ENCODE measurements around the gene SLC36A4.

Gene SLC36A4

GRCh38 chr11:93155738-93156137 is 42.1 kb downstream of the SLC36A4 start:
- Histone ChIP-seq H3K27me3 (ENCODE audit: insufficient read depth, low read length) (no peaks in the 10 kb centered on the region), H3K4me3 (ENCODE audit: low read length) (no peak overlapping the region), H3K36me3 (ENCODE audit: insufficient read depth, low read length) (peaks cover 45% of the 10 kb centered on the region), H3K9me3 (ENCODE audit: insufficient read depth, low read depth, low read length) (peaks cover 2% of the 10 kb centered on the region; the same call in 1 of the 2 replicates), H3K9ac (ENCODE audit: low read depth, low read length) (no peak overlapping the region), H3K27ac (ENCODE audit: low read depth, low read length) (no peak overlapping the region), H3K4me1 (ENCODE audit: insufficient read depth, low read length) (no peaks in the 10 kb centered on the region)
- WGBS: 100% methylated on average over 1 of the region's 3 CpGs

GRCh38 chr11:93145390-93145915 is 52.3 kb downstream of the SLC36A4 start:
- WGBS: 89% methylated on average over 6 of the region's 6 CpGs
- Histone ChIP-seq H3K27me3 (ENCODE audit: insufficient read depth, low read length) (no peaks in the 10 kb centered on the region), H3K36me3 (ENCODE audit: insufficient read depth, low read length) (peaks cover 15% of the 10 kb centered on the region)

GRCh38 chr11:93143800-93144199 is 54.0 kb downstream of the SLC36A4 start:
- H3K27me3 ChIP-seq (ENCODE audit: insufficient read depth, low read length): no peaks in the 10 kb centered on the region
- H3K4me3 ChIP-seq (ENCODE audit: low read length): no peak overlapping the region
- H3K9me3 ChIP-seq (ENCODE audit: insufficient read depth, low read depth, low read length): no peaks in the 10 kb centered on the region
- peaks cover 14% of the 10 kb centered on the region for H3K36me3 ChIP-seq (ENCODE audit: insufficient read depth, low read length)
- H3K4me1 ChIP-seq (ENCODE audit: insufficient read depth, low read length): no peaks in the 10 kb centered on the region
- no peak overlapping the region for H3K27ac ChIP-seq (ENCODE audit: low read depth, low read length)
- H3K9ac ChIP-seq (ENCODE audit: low read depth, low read length): no peak overlapping the region

More at GRCh38 chr11:93145390-93145915, 52.3 kb downstream of the SLC36A4 start:
- Histone ChIP-seq H3K9me3 (ENCODE audit: insufficient read depth, low read depth, low read length) (no peaks in the 10 kb centered on the region), H3K4me1 (ENCODE audit: insufficient read depth, low read length) (no peaks in the 10 kb centered on the region), H3K9ac (ENCODE audit: low read depth, low read length) (no peak overlapping the region), H3K27ac (ENCODE audit: low read depth, low read length) (no peak overlapping the region), H3K4me3 (ENCODE audit: low read length) (no peak overlapping the region)

- peaks cover 7% of the 10 kb centered on the region for H3K36me3 ChIP-seq (ENCODE audit: insufficient read depth, low read length)
- H3K27ac ChIP-seq (ENCODE audit: low read depth, low read length): no peak overlapping the region
- H3K4me3 ChIP-seq (ENCODE audit: low read length): no peak overlapping the region
- no peaks in the 10 kb centered on the region for H3K9me3 ChIP-seq (ENCODE audit: insufficient read depth, low read depth, low read length)
- H3K9ac ChIP-seq (ENCODE audit: low read depth, low read length): no peak overlapping the region
- no peaks in the 10 kb centered on the region for H3K4me1 ChIP-seq (ENCODE audit: insufficient read depth, low read length)
- H3K27me3 ChIP-seq (ENCODE audit: insufficient read depth, low read length): no peaks in the 10 kb centered on the region
Measured at GRCh38 chr11:93143186-93143585, 54.6 kb downstream of the SLC36A4 start.

- no peak overlapping the region for H3K4me3 ChIP-seq (ENCODE audit: low read length)
- no peak overlapping the region for H3K9ac ChIP-seq (ENCODE audit: low read depth, low read length)
- H3K27me3 ChIP-seq (ENCODE audit: insufficient read depth, low read length): no peaks in the 10 kb centered on the region
- no peaks in the 10 kb centered on the region for H3K36me3 ChIP-seq (ENCODE audit: insufficient read depth, low read length)
- no peaks in the 10 kb centered on the region for H3K4me1 ChIP-seq (ENCODE audit: insufficient read depth, low read length)
- WGBS: 92% methylated on average over 4 of the region's 4 CpGs
- no peak overlapping the region for H3K27ac ChIP-seq (ENCODE audit: low read depth, low read length)
- no peaks in the 10 kb centered on the region for H3K9me3 ChIP-seq (ENCODE audit: insufficient read depth, low read depth, low read length)
Measured at GRCh38 chr11:93133488-93134109, 64.2 kb downstream of the SLC36A4 start.

GRCh38 chr11:93132836-93133235 is 65.0 kb downstream of the SLC36A4 start:
- WGBS: 90% methylated on average over 1 of the region's 1 CpG
- no peaks in the 10 kb centered on the region for H3K36me3 ChIP-seq (ENCODE audit: insufficient read depth, low read length)

GRCh38 chr11:93131709-93132108 is 66.1 kb downstream of the SLC36A4 start:
- Histone ChIP-seq H3K36me3 (ENCODE audit: insufficient read depth, low read length) (no peaks in the 10 kb centered on the region), H3K27ac (ENCODE audit: low read depth, low read length) (no peak overlapping the region), H3K4me1 (ENCODE audit: insufficient read depth, low read length) (no peaks in the 10 kb centered on the region), H3K9ac (ENCODE audit: low read depth, low read length) (no peak overlapping the region), H3K4me3 (ENCODE audit: low read length) (no peak overlapping the region), H3K27me3 (ENCODE audit: insufficient read depth, low read length) (no peaks in the 10 kb centered on the region), H3K9me3 (ENCODE audit: insufficient read depth, low read depth, low read length) (no peaks in the 10 kb centered on the region)
- WGBS: 67% methylated on average over 2 of the region's 2 CpGs

More at GRCh38 chr11:93132836-93133235, 65.0 kb downstream of the SLC36A4 start:
- no peak overlapping the region for H3K4me3 ChIP-seq (ENCODE audit: low read length)
- H3K4me1 ChIP-seq (ENCODE audit: insufficient read depth, low read length): no peaks in the 10 kb centered on the region
- no peaks in the 10 kb centered on the region for H3K27me3 ChIP-seq (ENCODE audit: insufficient read depth, low read length)
- no peaks in the 10 kb centered on the region for H3K9me3 ChIP-seq (ENCODE audit: insufficient read depth, low read depth, low read length)
- H3K9ac ChIP-seq (ENCODE audit: low read depth, low read length): no peak overlapping the region
- H3K27ac ChIP-seq (ENCODE audit: low read depth, low read length): no peak overlapping the region

GRCh38 chr11:93128574-93128973 is 69.2 kb downstream of the SLC36A4 start:
- no peaks in the 10 kb centered on the region for H3K36me3 ChIP-seq (ENCODE audit: insufficient read depth, low read length)
- WGBS: 96% methylated on average over 3 of the region's 3 CpGs
- H3K9ac ChIP-seq (ENCODE audit: low read depth, low read length): no peak overlapping the region
- no peaks in the 10 kb centered on the region for H3K4me1 ChIP-seq (ENCODE audit: insufficient read depth, low read length)
- H3K27ac ChIP-seq (ENCODE audit: low read depth, low read length): no peak overlapping the region
- no peak overlapping the region for H3K4me3 ChIP-seq (ENCODE audit: low read length)
- H3K27me3 ChIP-seq (ENCODE audit: insufficient read depth, low read length): no peaks in the 10 kb centered on the region
- no peaks in the 10 kb centered on the region for H3K9me3 ChIP-seq (ENCODE audit: insufficient read depth, low read depth, low read length)

- H3K27me3 ChIP-seq (ENCODE audit: insufficient read depth, low read length): no peaks in the 10 kb centered on the region
- 98% methylated on average over 4 of the region's 4 CpGs for WGBS
- H3K27ac ChIP-seq (ENCODE audit: low read depth, low read length): no peak overlapping the region
- H3K4me3 ChIP-seq (ENCODE audit: low read length): no peak overlapping the region
- H3K36me3 ChIP-seq (ENCODE audit: insufficient read depth, low read length): no peaks in the 10 kb centered on the region
- H3K4me1 ChIP-seq (ENCODE audit: insufficient read depth, low read length): peaks cover 6% of the 10 kb centered on the region
- H3K9me3 ChIP-seq (ENCODE audit: insufficient read depth, low read depth, low read length): no peaks in the 10 kb centered on the region
- H3K9ac ChIP-seq (ENCODE audit: low read depth, low read length): no peak overlapping the region
Measured at GRCh38 chr11:93123351-93123898, 74.4 kb downstream of the SLC36A4 start.

- Histone ChIP-seq H3K36me3 (ENCODE audit: insufficient read depth, low read length) (no peaks in the 10 kb centered on the region), H3K4me3 (ENCODE audit: low read length) (no peak overlapping the region), H3K4me1 (ENCODE audit: insufficient read depth, low read length) (peaks cover 13% of the 10 kb centered on the region), H3K27me3 (ENCODE audit: insufficient read depth, low read length) (no peaks in the 10 kb centered on the region), H3K9ac (ENCODE audit: low read depth, low read length) (no peak overlapping the region), H3K27ac (ENCODE audit: low read depth, low read length) (no peak overlapping the region), H3K9me3 (ENCODE audit: insufficient read depth, low read depth, low read length) (no peaks in the 10 kb centered on the region)
- 82% methylated on average over 2 of the region's 2 CpGs for WGBS
Measured at GRCh38 chr11:93122535-93123235, 75.1 kb downstream of the SLC36A4 start.

- peaks cover 54% of the 10 kb centered on the region for H3K4me1 ChIP-seq (ENCODE audit: insufficient read depth, low read length)
- no peaks in the 10 kb centered on the region for H3K27me3 ChIP-seq (ENCODE audit: insufficient read depth, low read length)
- H3K9me3 ChIP-seq (ENCODE audit: insufficient read depth, low read depth, low read length): no peaks in the 10 kb centered on the region
- H3K9ac ChIP-seq (ENCODE audit: low read depth, low read length): no peak overlapping the region
- H3K36me3 ChIP-seq (ENCODE audit: insufficient read depth, low read length): no peaks in the 10 kb centered on the region
- peak overlapping the region; percentile 98; the same call in 1 of the 2 replicates for H3K27ac ChIP-seq (ENCODE audit: low read depth, low read length)
- H3K4me3 ChIP-seq (ENCODE audit: low read length): no peak overlapping the region
Measured at GRCh38 chr11:93118276-93118675, 79.5 kb downstream of the SLC36A4 start.
